HCT116 (cell line): ENCODE data around the gene RFLNA.

ENCODE experiments used
- CEBPB ChIP-seq: IDR thresholded peaks from 2 replicates; pipeline ENCODE4 v1.6.1; 2012; ENCODE audit warnings: low read depth
- CTCF ChIP-seq, 3 experiments: fragments of 200-600 bp in 1 of 3; sonication (generic) in 1 of 3; IDR thresholded peaks in 2 of 3; conservative IDR thresholded peaks in 1 of 3; 2 replicates each; pipeline ENCODE4 v1.5.1; 2012 to 2017; ENCODE audit warnings: low read depth in 2 of 3, low read length in 2 of 3, antibody characterized with exemption in 1 of 3, borderline replicate concordance in 1 of 3, control low read depth in 1 of 3, mild to moderate bottlenecking in 1 of 3, mixed read lengths in 1 of 3, mixed run types in 1 of 3, moderate library complexity in 1 of 3; ENCODE audit not compliant: insufficient read depth in 1 of 3
- ELF1 ChIP-seq: IDR thresholded peaks from 2 replicates; pipeline ENCODE4 v1.6.1; 2012; ENCODE audit warnings: low read depth, borderline replicate concordance
- EZH2 ChIP-seq: fragments of 200-600 bp; sonication (generic); IDR thresholded peaks from 2 replicates; pipeline ENCODE4 v1.6.1; 2017; ENCODE audit warnings: antibody characterized with exemption, mixed run types
- EZH2phosphoT487 ChIP-seq: fragments of 200-600 bp; IDR thresholded peaks from 2 replicates; pipeline ENCODE4 v1.6.1; 2018; ENCODE audit warnings: antibody characterized with exemption, borderline replicate concordance
- JUND ChIP-seq: IDR thresholded peaks from 2 replicates; pipeline ENCODE4 v1.6.1; 2012
- MAX ChIP-seq: IDR thresholded peaks from 2 replicates; pipeline ENCODE4 v1.6.1; 2012
- POLR2A ChIP-seq: IDR thresholded peaks from 2 replicates; pipeline ENCODE4 v1.7.0; 2011; ENCODE audit warnings: borderline replicate concordance; ENCODE audit not compliant: insufficient read depth, insufficient read length; ENCODE audit errors: extremely low read depth
- POLR2AphosphoS5 ChIP-seq: IDR thresholded peaks from 2 replicates; pipeline ENCODE4 v1.6.1; 2011; ENCODE audit warnings: mild to moderate bottlenecking, low read depth, low read length, moderate library complexity
- RAD21 ChIP-seq: IDR thresholded peaks from 2 replicates; pipeline ENCODE4 v1.6.1; 2012; ENCODE audit warnings: low read depth, mild to moderate bottlenecking
- REST ChIP-seq: IDR thresholded peaks from 2 replicates; pipeline ENCODE4 v1.6.1; 2012; ENCODE audit warnings: low read depth
- SIN3A ChIP-seq: IDR thresholded peaks from 2 replicates; pipeline ENCODE4 v1.6.1; 2012; ENCODE audit warnings: low read depth
- ZBTB33 ChIP-seq: IDR thresholded peaks from 2 replicates; pipeline ENCODE4 v1.6.1; 2011; ENCODE audit warnings: mild to moderate bottlenecking, low read length, moderate library complexity; ENCODE audit not compliant: insufficient replicate concordance; ENCODE audit errors: extremely low read depth

GRCh38 chr12:124346425-124347168 is 51.7 kb downstream of the RFLNA start:
- TF ChIP-seq SIN3A (no peak), CTCF (IDR thresholded peaks at IDR 0.05 in 2 of 3, conservative IDR thresholded peaks at IDR 0.05 in 1 of 3; ENCODE audit: borderline replicate concordance in 1 of 3, insufficient read depth in 1 of 3, low read depth in 2 of 3, low read length in 2 of 3) (no peak), MAX (no peak), EZH2 (no peak), RAD21 (no peak), REST (no peak), ZBTB33 (no peak), ELF1 (no peak), POLR2AphosphoS5 (no peak), POLR2A (no peak), EZH2phosphoT487 (no peak), CEBPB (no peak), JUND (no peak)
